IMR-90 (cell line): ENCODE data around the gene NAPA. TPM values are rescaled to one million over a fixed set of nuclear protein-coding genes. Genes with fewer than 3 reads are reported as not detected.
A peak's percentile ranks its signal among the peaks of the same experiment; 100 is the strongest.

ENCODE experiments used
- ATAC-seq: fragments of 200-7000 bp; cut with Tn5 transposase; 2 replicates; pipeline ENCODE4 v1.9.1; 2020; ENCODE audit warnings: low read depth, mild to moderate bottlenecking, moderate library complexity
- BruUV-seq: library from RNA; stranded (reverse); fragments of 400-500 nt; replicated peaks from 2 replicates; lab custom pipeline; 2021; lab: Mats Ljungman, UMichigan
- CTCF ChIA-PET: fragments of 300-600 bp; formaldehyde crosslinking; extraction: SDS; loops from one replicate; lab custom pipeline; 2021; ENCODE audit warnings: antibody characterized with exemption; lab: Yijun Ruan, JAX
- POLR2A ChIA-PET: fragments of 300-600 bp; sonication (Branson Sonifier 250); formaldehyde crosslinking; loops from one replicate; lab custom pipeline; 2022; ENCODE audit warnings: antibody characterized with exemption; ENCODE audit not compliant: unreplicated experiment; lab: Charles Lee
- DNase-seq: peaks from one replicate; pipeline ENCODE4 v3.0.0; 2013
- H2AFZ ChIP-seq: replicated peaks from 2 replicates; pipeline ENCODE3; 2013; ENCODE audit warnings: low read length, mild to moderate bottlenecking; ENCODE audit not compliant: poor library complexity
- H2AK5ac ChIP-seq: 2 replicates; pipeline ENCODE4 v1.6.1; 2013; ENCODE audit warnings: low read depth, low read length, inconsistent platforms
- H2AK9ac ChIP-seq: replicated peaks from 2 replicates; pipeline ENCODE3; 2013; ENCODE audit warnings: mild to moderate bottlenecking, low read depth, low read length, moderate library complexity; ENCODE audit not compliant: poor library complexity
- H2BK120ac ChIP-seq: 2 replicates; pipeline ENCODE4 v1.6.1; 2013; ENCODE audit warnings: low read depth, low read length, inconsistent platforms
- H2BK15ac ChIP-seq: 3 replicates; pipeline ENCODE4 v1.6.1; 2013; ENCODE audit warnings: low read depth, low read length, inconsistent platforms
- H2BK20ac ChIP-seq: 2 replicates; pipeline ENCODE4 v1.6.1; 2013; ENCODE audit warnings: low read depth, mild to moderate bottlenecking, inconsistent platforms, low read length, moderate library complexity
- H2BK5ac ChIP-seq: 2 replicates; pipeline ENCODE4 v1.6.1; 2013; ENCODE audit warnings: mild to moderate bottlenecking, low read depth, low read length, inconsistent platforms; ENCODE audit not compliant: poor library complexity, severe bottlenecking
- H3K14ac ChIP-seq: replicated peaks from 2 replicates; pipeline ENCODE4 v1.6.1; 2013; ENCODE audit warnings: low read depth, low read length, inconsistent platforms
- H3K18ac ChIP-seq: 2 replicates; pipeline ENCODE4 v1.6.1; 2013; ENCODE audit warnings: low read depth, low read length, control low read depth
- H3K23ac ChIP-seq: 2 replicates; pipeline ENCODE4 v1.6.1; 2013; ENCODE audit warnings: low read depth, low read length, inconsistent platforms
- H3K27ac ChIP-seq: 2 replicates; pipeline ENCODE4 v1.5.1; 2013; ENCODE audit warnings: mild to moderate bottlenecking, control low read depth, low read length; ENCODE audit not compliant: insufficient read depth
- H3K27me3 ChIP-seq: 2 replicates; pipeline ENCODE4 v1.6.1; 2013; ENCODE audit warnings: low read length; ENCODE audit not compliant: control insufficient read depth, insufficient read depth
- H3K36me3 ChIP-seq: 2 replicates; pipeline ENCODE4 v1.6.1; 2013; ENCODE audit warnings: low read length, mixed read lengths; ENCODE audit not compliant: control insufficient read depth, insufficient read depth
- H3K4ac ChIP-seq: 2 replicates; pipeline ENCODE4 v1.6.1; 2013; ENCODE audit warnings: low read depth, low read length, inconsistent platforms
- H3K4me1 ChIP-seq: 2 replicates; pipeline ENCODE4 v1.6.1; 2013; ENCODE audit warnings: low read length, mixed read lengths; ENCODE audit not compliant: control insufficient read depth, insufficient read depth
- H3K4me2 ChIP-seq: 2 replicates; pipeline ENCODE4 v1.6.1; 2013; ENCODE audit warnings: low read depth, mild to moderate bottlenecking, control low read depth, low read length, moderate library complexity
- H3K4me3 ChIP-seq: 2 replicates; pipeline ENCODE4 v1.5.1; 2013; ENCODE audit warnings: low read depth, mild to moderate bottlenecking, control low read depth, low read length, moderate library complexity; ENCODE audit not compliant: insufficient read depth
- H3K56ac ChIP-seq: 2 replicates; pipeline ENCODE4 v1.6.1; 2013; ENCODE audit warnings: low read length, inconsistent platforms; ENCODE audit not compliant: insufficient read depth; ENCODE audit errors: extremely low read depth
- H3K79me1 ChIP-seq, 2 experiments: 2 replicates each; pipeline ENCODE4 v1.6.1; 2013; ENCODE audit warnings: low read length in 2 of 2, inconsistent platforms in 1 of 2, low read depth in 1 of 2
- H3K9ac ChIP-seq: 2 replicates; pipeline ENCODE4 v1.6.1; 2013; ENCODE audit warnings: low read depth, low read length, control low read depth
- H3K9me1 ChIP-seq: 2 replicates; pipeline ENCODE4 v1.6.1; 2013; ENCODE audit warnings: low read length, inconsistent platforms; ENCODE audit not compliant: insufficient read depth
- H3K9me3 ChIP-seq: 2 replicates; pipeline ENCODE4 v1.6.1; 2013; ENCODE audit warnings: low read length; ENCODE audit not compliant: control insufficient read depth, insufficient read depth
- H4K20me1 ChIP-seq: 2 replicates; pipeline ENCODE4 v1.6.1; 2013; ENCODE audit warnings: low read length, inconsistent platforms; ENCODE audit not compliant: insufficient read depth
- H4K5ac ChIP-seq: 2 replicates; pipeline ENCODE4 v1.6.1; 2013; ENCODE audit warnings: mild to moderate bottlenecking, low read depth, low read length, control low read depth
- H4K8ac ChIP-seq, 2 experiments: 2 replicates each; pipeline ENCODE4 v1.6.1; 2013; ENCODE audit warnings: low read depth in 2 of 2, low read length in 2 of 2, control low read depth in 1 of 2, inconsistent platforms in 1 of 2
- H4K91ac ChIP-seq: 2 replicates; pipeline ENCODE4 v1.6.1; 2013; ENCODE audit warnings: low read depth, low read length, inconsistent platforms; ENCODE audit not compliant: insufficient read depth
- BHLHE40 ChIP-seq: fragments of 150-350 bp; IDR thresholded peaks from 2 replicates; pipeline ENCODE4 v1.6.1; 2016; ENCODE audit warnings: mild to moderate bottlenecking, low read depth, low read length
- CHD1 ChIP-seq: IDR thresholded peaks from 2 replicates; pipeline ENCODE4 v1.6.1; 2012; ENCODE audit warnings: low read depth, low read length, improper control_type of control experiment
- CTCF ChIP-seq: conservative IDR thresholded peaks from 2 replicates; pipeline ENCODE4 v1.5.1; 2012; ENCODE audit warnings: mild to moderate bottlenecking, low read depth, low read length, improper control_type of control experiment
- ELK1 ChIP-seq: fragments of 150-350 bp; IDR thresholded peaks from 2 replicates; pipeline ENCODE4 v1.6.1; 2016; ENCODE audit warnings: low read depth, mild to moderate bottlenecking, low read length, moderate library complexity, borderline replicate concordance
- FOS ChIP-seq: fragments of 150-350 bp; IDR thresholded peaks from 2 replicates; pipeline ENCODE4 v1.6.1; 2016; ENCODE audit warnings: low read depth, low read length
- MAFK ChIP-seq: IDR thresholded peaks from 2 replicates; pipeline ENCODE4 v1.6.1; 2012; ENCODE audit warnings: low read depth, low read length, improper control_type of control experiment
- MAZ ChIP-seq: IDR thresholded peaks from 2 replicates; pipeline ENCODE4 v1.6.1; 2012; ENCODE audit warnings: low read depth, mild to moderate bottlenecking, low read length, improper control_type of control experiment, moderate library complexity, borderline replicate concordance
- MXI1 ChIP-seq: IDR thresholded peaks from 2 replicates; pipeline ENCODE4 v1.6.1; 2012; ENCODE audit warnings: low read depth, mild to moderate bottlenecking, low read length, moderate library complexity, borderline replicate concordance
- NFE2L2 ChIP-seq: fragments of 150-350 bp; IDR thresholded peaks from 2 replicates; pipeline ENCODE4 v1.6.1; 2016; ENCODE audit warnings: low read depth, mild to moderate bottlenecking, low read length
- POLR2A ChIP-seq: IDR thresholded peaks from 2 replicates; pipeline ENCODE4 v1.6.1; 2012; ENCODE audit warnings: mild to moderate bottlenecking, low read depth, low read length
- RAD21 ChIP-seq: IDR thresholded peaks from 2 replicates; pipeline ENCODE4 v1.6.1; 2012; ENCODE audit warnings: low read length, improper control_type of control experiment
- RCOR1 ChIP-seq: IDR thresholded peaks from 2 replicates; pipeline ENCODE4 v1.6.1; 2012; ENCODE audit warnings: mild to moderate bottlenecking, low read length, improper control_type of control experiment; ENCODE audit not compliant: insufficient replicate concordance
- RFX5 ChIP-seq: IDR thresholded peaks from 2 replicates; pipeline ENCODE4 v1.8.0; 2012; ENCODE audit warnings: low read depth, mild to moderate bottlenecking, low read length, moderate library complexity
- USF2 ChIP-seq: fragments of 150-350 bp; IDR thresholded peaks from 2 replicates; pipeline ENCODE4 v1.6.1; 2017; ENCODE audit warnings: mild to moderate bottlenecking, antibody characterized with exemption, low read length, low read depth
- WGBS, 2 experiments: methylation state at CpG; one replicate each; pipeline versions ENCODE4 v1.1.5 to v1.1.7; 2013; ENCODE audit warnings: missing lambda C conversion rate in 2 of 2; ENCODE audit not compliant: insufficient read length in 1 of 2; ENCODE audit errors: extremely low coverage in 2 of 2; 5-methylcytosine and 5-hydroxymethylcytosine counted together
- dilution Hi-C: fragments of 300-500 bp; cut with HindIII; formaldehyde crosslinking; loops from one replicate; pipeline ENCODE4 v1.14.3; 2018; ENCODE audit warnings: low sequenced_read_pairs; ENCODE audit not compliant: unreplicated experiment
- in situ Hi-C: fragments of 300-500 bp; cut with MboI; formaldehyde crosslinking; loops from 3 replicates; pipeline ENCODE4 v1.14.3; 2019; ENCODE audit warnings: low sequenced_read_pairs, inconsistent platforms, mixed read lengths
- intact Hi-C: fragments of 100-400 bp; cut with micrococcal nuclease; formaldehyde crosslinking; loops from 2 replicates; pipeline ENCODE4 v1.10.0; 2022
- polyA plus RNA-seq, 3 experiments: library from polyadenylated mRNA; depleted of rRNA; stranded (reverse); fragments of >200 nt; gene quantifications; 2 replicates each; pipeline ENCODE4 v1.2.3, GENCODE V29; 2012; ENCODE audit warnings: low replicate concordance in 1 of 3
- total RNA-seq: library from RNA; depleted of rRNA; stranded (reverse); fragments of >200 nt; gene quantifications from 2 replicates; pipeline ENCODE4 v1.2.3, GENCODE V29; 2012

Gene NAPA
- total and polyA plus RNA-seq, 2 of the 4 experiments (the other 2 are of a cell fraction): 76.4 to 126 TPM

GRCh38 chr19:47490847-47491246 is 24.0 kb downstream of the NAPA start:
- Histone ChIP-seq H3K79me1 (peaks cover 0 to 7% of the 10 kb centered on the region in 2 experiments; a peak in 2 of 4 replicates), H3K4me3 (no peak overlapping the region), H2AFZ (peak overlapping the region; percentile 21), H4K5ac (no peak overlapping the region), H2BK20ac (no peak overlapping the region), H3K23ac (no peak overlapping the region), H4K8ac (no peak overlapping the region), H2AK5ac (no peak overlapping the region), H3K27ac (no peak overlapping the region), H3K4me2 (no peak overlapping the region), H3K18ac (no peak overlapping the region), H3K36me3 (peaks cover 46% of the 10 kb centered on the region), H3K9me1 (peaks cover 6% of the 10 kb centered on the region; the same call in 1 of the 2 replicates), H2BK15ac (no peak overlapping the region), H3K4me1 (no peaks in the 10 kb centered on the region), H2AK9ac (peak overlapping the region; percentile 5), H3K14ac (no peak overlapping the region), H3K4ac (no peak overlapping the region), H2BK5ac (no peak overlapping the region), H3K9ac (no peak overlapping the region), H3K27me3 (no peaks in the 10 kb centered on the region), H3K9me3 (no peaks in the 10 kb centered on the region), H3K56ac (no peak overlapping the region), H4K20me1 (peaks cover 6% of the 10 kb centered on the region; the same call in 1 of the 2 replicates), H4K91ac (no peak overlapping the region), H2BK120ac (no peak overlapping the region)
- dilution Hi-C loops: no loop called here
- POLR2A ChIA-PET: no interaction called here
- in situ Hi-C loops: no loop called here
- DNase-seq: no peak
- intact Hi-C loops: no loop called here
- ATAC-seq: no peak
- CTCF ChIA-PET: no interaction called here
- no peak for TF ChIP-seq CHD1
- TF ChIP-seq MAFK: no peak
- no peak for TF ChIP-seq RFX5
- TF ChIP-seq BHLHE40: no peak
- TF ChIP-seq RCOR1: no peak
- no peak for TF ChIP-seq CTCF
- TF ChIP-seq USF2: no peak
- TF ChIP-seq NFE2L2: no peak
- no peak for TF ChIP-seq ELK1
- TF ChIP-seq MAZ: no peak
- TF ChIP-seq FOS: no peak
- no peak for TF ChIP-seq MXI1
- no peak for TF ChIP-seq POLR2A
- no peak for TF ChIP-seq RAD21
- no TSS peak for BruUV-seq
- 80% methylated on average over 1 of the region's 3 CpGs; no CpG with 5 or more reads in 1 of the 2 experiments for WGBS, 2 experiments
